Erythroblast (primary cell): ENCODE measurements around the gene YPEL3.

Source experiments
- GATA1 ChIP-seq: IDR thresholded peaks from 2 replicates; pipeline ENCODE4 v1.6.1; 2011; ENCODE audit warnings: low read depth, mild to moderate bottlenecking, control low read depth, low read length, moderate library complexity
- POLR2A ChIP-seq: IDR thresholded peaks from 2 replicates; pipeline ENCODE4 v1.6.1; 2011; ENCODE audit warnings: mild to moderate bottlenecking, low read length

DNA sequence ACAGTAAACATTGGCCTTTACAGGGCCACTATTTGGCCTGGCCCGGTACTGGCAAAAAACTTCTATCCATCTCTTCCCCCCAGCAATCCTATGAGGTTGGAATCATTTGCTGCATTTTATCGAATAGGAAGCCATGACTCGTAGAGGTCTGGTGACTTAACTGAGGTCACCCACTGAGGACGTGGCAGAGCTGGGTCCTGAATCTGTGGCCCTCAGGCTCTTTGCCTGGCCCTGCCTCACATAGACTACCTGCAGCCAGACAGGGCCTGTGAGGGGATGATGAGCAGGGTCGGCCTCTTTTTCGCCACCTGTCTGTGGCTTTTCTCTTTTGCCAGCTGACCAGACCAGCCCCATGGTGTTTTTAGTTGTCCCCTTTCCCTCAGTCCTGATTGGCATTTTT, 18.4 kb downstream of the YPEL3 start:
- TF ChIP-seq POLR2A, result no peak
- TF ChIP-seq GATA1, result no peak
